HepG2 (cell line): ENCODE results near the gene CBLC. TPM values are rescaled to one million over a fixed set of nuclear protein-coding genes. Genes with fewer than 3 reads are reported as not detected.

Experiments used
- microRNA-seq: library from miRNA; unstranded; fragments of <30 nt; microRNA quantifications from one replicate; pipeline ENCODE4, GENCODE V29; 2020
- polyA plus RNA-seq, 8 experiments: library from polyadenylated mRNA; depleted of rRNA in 3 of 8; stranded (reverse) in 7 of 8; unstranded in 1 of 8; fragments of >200 nt; fragmentation: Illumina TruSeq in 4 of 8; extraction: Trizol in 4 of 8; gene quantifications; 2 replicates each; pipeline versions ENCODE4 v1.2.1 to v1.2.3, GENCODE V29; 2011 to 2016; ENCODE audit warnings: low read depth in 4 of 8, missing spikeins in 1 of 8, mixed read lengths in 1 of 8; ENCODE audit not compliant: insufficient read depth in 1 of 8
- small RNA-seq, 3 experiments: library from RNA; depleted of rRNA; stranded (forward); fragments of <200 nt; gene quantifications; one replicate each; pipeline ENCODE3, GENCODE V24; 2012; ENCODE audit warnings: low read depth in 2 of 3, low replicate concordance in 1 of 3; ENCODE audit not compliant: insufficient read length in 3 of 3, insufficient read depth in 2 of 3
- total RNA-seq, 5 experiments: library from RNA; depleted of rRNA; stranded (reverse); fragments of >200 nt; fragmentation: Illumina TruSeq; extraction: Trizol; gene quantifications; 2 replicates each; pipeline ENCODE4 v1.2.3, GENCODE V29; 2016; ENCODE audit warnings: low read depth in 1 of 5

The CBLC gene
- total and polyA plus RNA-seq, 2 of the 13 experiments (the other 11 are each of a cell fraction or from before 2014, with no cell fraction given): 1.8 to 2.6 TPM

Small RNA genes within 50 kb of the gene (microRNA-seq; reads per million reads assigned to microRNA genes)
- gene MIR8085: not detected

Small RNA genes within 50 kb of the gene (small RNA-seq; reads per million reads assigned to genes)
- 0 reads per million in 3 experiments for gene RF00156

Other genes with a start within 250 kb of the CBLC start
- gene CEACAM20, start 248.2 kb upstream of the CBLC start, total RNA-seq (2016; rRNA removed; fragmentation: Illumina TruSeq; extraction: Trizol): not detected in 2 replicates
- 0.04 and 0.12 TPM in 2 replicates for gene CEACAM20, start 248.2 kb upstream of the CBLC start, polyA plus RNA-seq (2011; rRNA removed)
- gene IGSF23, start 164.3 kb upstream of the CBLC start, total RNA-seq (2016; rRNA removed; fragmentation: Illumina TruSeq; extraction: Trizol): 2.3 and 3.4 TPM in 2 replicates
- 8.8 and 13.2 TPM in 2 replicates for gene IGSF23, start 164.3 kb upstream of the CBLC start, polyA plus RNA-seq (2011; rRNA removed)
- gene PVR, start 134.0 kb upstream of the CBLC start, total RNA-seq (2016; rRNA removed; fragmentation: Illumina TruSeq; extraction: Trizol): 18.4 and 43.4 TPM in 2 replicates
- gene PVR, start 134.0 kb upstream of the CBLC start, polyA plus RNA-seq (2011; rRNA removed): 46.6 and 59.5 TPM in 2 replicates
- 0.66 and 1.3 TPM in 2 replicates for gene CEACAM19, start 106.4 kb upstream of the CBLC start, total RNA-seq (2016; rRNA removed; fragmentation: Illumina TruSeq; extraction: Trizol)
- gene CEACAM19, start 106.4 kb upstream of the CBLC start, polyA plus RNA-seq (2011; rRNA removed): 4.0 and 6.3 TPM in 2 replicates
- gene CEACAM16, start 78.7 kb upstream of the CBLC start, total RNA-seq (2016; rRNA removed; fragmentation: Illumina TruSeq; extraction: Trizol): not detected in 2 replicates
- gene CEACAM16, start 78.7 kb upstream of the CBLC start, polyA plus RNA-seq (2011; rRNA removed): not detected in 2 replicates
- gene BCL3, start 29.2 kb upstream of the CBLC start, total RNA-seq (2016; rRNA removed; fragmentation: Illumina TruSeq; extraction: Trizol): 2.0 and 4.0 TPM in 2 replicates
- gene BCL3, start 29.2 kb upstream of the CBLC start, polyA plus RNA-seq (2011; rRNA removed): 2.3 and 2.6 TPM in 2 replicates
- gene BCAM, start 31.2 kb downstream of the CBLC start, total RNA-seq (2016; rRNA removed; fragmentation: Illumina TruSeq; extraction: Trizol): 30.6 and 51.2 TPM in 2 replicates
- 62.7 and 68.0 TPM in 2 replicates for gene BCAM, start 31.2 kb downstream of the CBLC start, polyA plus RNA-seq (2011; rRNA removed)
- gene NECTIN2, start 68.4 kb downstream of the CBLC start, total RNA-seq (2016; rRNA removed; fragmentation: Illumina TruSeq; extraction: Trizol): 32.7 and 75.4 TPM in 2 replicates
- 114 and 164 TPM in 2 replicates for gene NECTIN2, start 68.4 kb downstream of the CBLC start, polyA plus RNA-seq (2011; rRNA removed)
- 84.5 and 110 TPM in 2 replicates for gene TOMM40, start 113.4 kb downstream of the CBLC start, total RNA-seq (2016; rRNA removed; fragmentation: Illumina TruSeq; extraction: Trizol)
- gene TOMM40, start 113.4 kb downstream of the CBLC start, polyA plus RNA-seq (2011; rRNA removed): 72.0 and 80.8 TPM in 2 replicates
- 458 and 1,328 TPM in 2 replicates for gene APOE, start 127.9 kb downstream of the CBLC start, total RNA-seq (2016; rRNA removed; fragmentation: Illumina TruSeq; extraction: Trizol)
- 1,470 and 1,944 TPM in 2 replicates for gene APOE, start 127.9 kb downstream of the CBLC start, polyA plus RNA-seq (2011; rRNA removed)
- 417 and 600 TPM in 2 replicates for gene APOC1, start 136.7 kb downstream of the CBLC start, total RNA-seq (2016; rRNA removed; fragmentation: Illumina TruSeq; extraction: Trizol)
- 1,235 and 1,480 TPM in 2 replicates for gene APOC1, start 136.7 kb downstream of the CBLC start, polyA plus RNA-seq (2011; rRNA removed)
- 0.46 TPM in 1 of 2 replicates, not detected in the other for gene APOC4, start 164.3 kb downstream of the CBLC start, total RNA-seq (2016; rRNA removed; fragmentation: Illumina TruSeq; extraction: Trizol)
- gene APOC4, start 164.3 kb downstream of the CBLC start, polyA plus RNA-seq (2011; rRNA removed): not detected in 2 replicates
- gene APOC2, start 168.2 kb downstream of the CBLC start, total RNA-seq (2016; rRNA removed; fragmentation: Illumina TruSeq; extraction: Trizol): 276 and 407 TPM in 2 replicates
- gene APOC2, start 168.2 kb downstream of the CBLC start, polyA plus RNA-seq (2011; rRNA removed): 1,401 and 1,802 TPM in 2 replicates
- 15.3 and 34.9 TPM in 2 replicates for gene CLPTM1, start 177.5 kb downstream of the CBLC start, total RNA-seq (2016; rRNA removed; fragmentation: Illumina TruSeq; extraction: Trizol)
- 42.8 and 56.1 TPM in 2 replicates for gene CLPTM1, start 177.5 kb downstream of the CBLC start, polyA plus RNA-seq (2011; rRNA removed)
- 2.8 and 3.5 TPM in 2 replicates for gene RELB, start 223.6 kb downstream of the CBLC start, total RNA-seq (2016; rRNA removed; fragmentation: Illumina TruSeq; extraction: Trizol)
- gene RELB, start 223.6 kb downstream of the CBLC start, polyA plus RNA-seq (2011; rRNA removed): 1.9 and 4.2 TPM in 2 replicates